Muscle of leg (tissue), 16 donors: ENCODE results near the gene AKAP5. TPM values are rescaled to one million over a fixed set of nuclear protein-coding genes. Genes with fewer than 3 reads are reported as not detected.

Experiments
- DNase-seq: peaks from one replicate; pipeline ENCODE4 v3.0.0; 2013
- H3K27ac ChIP-seq: one replicate; pipeline ENCODE4 v1.5.1; 2013; ENCODE audit warnings: mild to moderate bottlenecking, low read length, control low read depth
- H3K27me3 ChIP-seq: one replicate; pipeline ENCODE4 v1.6.1; 2013; ENCODE audit warnings: low read length; ENCODE audit not compliant: control insufficient read depth, insufficient read depth
- H3K36me3 ChIP-seq: one replicate; pipeline ENCODE4 v1.6.1; 2013; ENCODE audit warnings: low read length; ENCODE audit not compliant: control insufficient read depth, insufficient read depth
- H3K4me1 ChIP-seq: one replicate; pipeline ENCODE4 v1.6.1; 2013; ENCODE audit warnings: low read length; ENCODE audit not compliant: control insufficient read depth, insufficient read depth
- H3K4me3 ChIP-seq: one replicate; pipeline ENCODE4 v1.5.1; 2013; ENCODE audit warnings: low read length, control low read depth
- H3K9me3 ChIP-seq: replicated peaks from 2 replicates; pipeline ENCODE4 v1.6.1; 2013; ENCODE audit warnings: low read depth, low read length; ENCODE audit not compliant: control insufficient read depth
- WGBS: methylation state at CpG from one replicate; pipeline ENCODE4 v1.1.5; 2013; ENCODE audit warnings: missing lambda C conversion rate; ENCODE audit not compliant: insufficient coverage; 5-methylcytosine and 5-hydroxymethylcytosine counted together
- long read RNA-seq, 11 donors: transcript quantifications; one replicate each; lab custom pipeline, GENCODE V29; 2026
- polyA plus RNA-seq, 8 donors: library from polyadenylated mRNA; unstranded; fragments of 120-200 nt; gene quantifications; one replicate each; pipeline versions ENCODE4 v1.2.1 to v1.2.3, GENCODE V29; 2013; ENCODE audit warnings: inconsistent platforms in 1 of 8, low replicate concordance in 1 of 8; ENCODE audit not compliant: insufficient read length in 8 of 8, insufficient read depth in 1 of 8
- total RNA-seq: library from RNA; stranded (reverse); fragments of 120-200 nt; gene quantifications from one replicate; pipeline ENCODE4 v1.2.4, GENCODE V29; 2013

Gene AKAP5, protein sequence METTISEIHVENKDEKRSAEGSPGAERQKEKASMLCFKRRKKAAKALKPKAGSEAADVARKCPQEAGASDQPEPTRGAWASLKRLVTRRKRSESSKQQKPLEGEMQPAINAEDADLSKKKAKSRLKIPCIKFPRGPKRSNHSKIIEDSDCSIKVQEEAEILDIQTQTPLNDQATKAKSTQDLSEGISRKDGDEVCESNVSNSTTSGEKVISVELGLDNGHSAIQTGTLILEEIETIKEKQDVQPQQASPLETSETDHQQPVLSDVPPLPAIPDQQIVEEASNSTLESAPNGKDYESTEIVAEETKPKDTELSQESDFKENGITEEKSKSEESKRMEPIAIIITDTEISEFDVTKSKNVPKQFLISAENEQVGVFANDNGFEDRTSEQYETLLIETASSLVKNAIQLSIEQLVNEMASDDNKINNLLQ
- total RNA-seq: 0.27 TPM
- under 1 TPM; 0.22 to 0.64 (median 0.55) TPM for polyA plus RNA-seq
- long read RNA-seq, donor 1, partial matches to known transcripts: 0 of 1 reads
- long read RNA-seq, donor 1, other reads (novel, unspliced or antisense): 0 of 1 reads
- long read RNA-seq, donor 2: 0 reads
- long read RNA-seq, donor 3, partial matches to known transcripts: 0 of 1 reads
- long read RNA-seq, donor 3, other reads (novel, unspliced or antisense): 0 of 1 reads
- long read RNA-seq, donor 4: 0 reads
- long read RNA-seq, donor 5: 0 reads
- long read RNA-seq, donor 6, partial matches to known transcripts: 0 of 1 reads
- long read RNA-seq, donor 6, other reads (novel, unspliced or antisense): 0 of 1 reads
- long read RNA-seq, donor 7, partial matches to known transcripts: 0 of 1 reads
- long read RNA-seq, donor 7, other reads (novel, unspliced or antisense): 0 of 1 reads
- long read RNA-seq, donor 8: 0 reads
- long read RNA-seq, donor 9, partial matches to known transcripts: 0 of 2 reads
- long read RNA-seq, donor 9, other reads (novel, unspliced or antisense): 0 of 2 reads
- long read RNA-seq, donor 10: 0 reads
- long read RNA-seq, donor 11: 0 reads

GRCh38 chr14:64465191-64465822 is at the start of gene AKAP5:
Gene AKAP5 (plus strand): TSS chr14:64465499. CDS start chr14:64468395, 2,896 bp downstream.
- Histone ChIP-seq H3K4me3 (peak within 1 kb of the TSS; percentile 62), H3K36me3 (no peaks in the 10 kb centered on the region), H3K27ac (no peak within 1 kb of the TSS), H3K9me3 (no peaks in the 10 kb centered on the region), H3K4me1 (peaks cover 8% of the 10 kb centered on the region), H3K27me3 (peaks cover 5% of the 10 kb centered on the region)
- under 1% methylated on average over 63 of the region's 74 CpGs for WGBS
- peak; percentile 75 for DNase-seq

GRCh38 chr14:64416348-64416932 is 48.9 kb upstream of the AKAP5 start:
- Histone ChIP-seq H3K36me3 (peaks cover 51% of the 10 kb centered on the region), H3K27me3 (no peaks in the 10 kb centered on the region), H3K9me3 (no peaks in the 10 kb centered on the region), H3K4me3 (no peak overlapping the region), H3K27ac (no peak overlapping the region), H3K4me1 (no peaks in the 10 kb centered on the region)
- WGBS: no CpG with 5 or more reads among the region's 3 CpGs
- DNase-seq: no peak

GRCh38 chr14:64417055-64417770 is 48.1 kb upstream of the AKAP5 start:
- 100% methylated on average over 1 of the region's 5 CpGs for WGBS
- DNase-seq: no peak
- H3K27me3 ChIP-seq: no peaks in the 10 kb centered on the region
- H3K27ac ChIP-seq: no peak overlapping the region
- peaks cover 50% of the 10 kb centered on the region for H3K36me3 ChIP-seq
- no peaks in the 10 kb centered on the region for H3K9me3 ChIP-seq
- H3K4me1 ChIP-seq: no peaks in the 10 kb centered on the region
- H3K4me3 ChIP-seq: no peak overlapping the region

DNA sequence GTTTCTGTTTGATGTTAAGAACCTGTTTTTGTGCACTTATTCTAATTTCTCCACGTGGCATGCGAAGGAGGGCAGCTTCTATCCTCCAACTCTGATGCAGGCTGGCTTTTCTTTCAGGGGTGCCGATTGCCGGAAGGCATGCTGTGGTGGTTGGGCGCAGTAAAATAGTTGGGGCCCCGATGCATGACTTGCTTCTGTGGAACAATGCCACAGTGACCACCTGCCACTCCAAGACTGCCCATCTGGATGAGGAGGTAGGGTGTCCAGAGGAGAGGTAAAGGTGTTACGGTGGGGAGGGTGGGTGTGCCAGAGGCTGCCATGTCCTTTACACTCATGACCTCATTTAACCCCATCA is 47.6 kb upstream of the AKAP5 start:
- WGBS: 90% methylated on average over 2 of the region's 7 CpGs

DNA sequence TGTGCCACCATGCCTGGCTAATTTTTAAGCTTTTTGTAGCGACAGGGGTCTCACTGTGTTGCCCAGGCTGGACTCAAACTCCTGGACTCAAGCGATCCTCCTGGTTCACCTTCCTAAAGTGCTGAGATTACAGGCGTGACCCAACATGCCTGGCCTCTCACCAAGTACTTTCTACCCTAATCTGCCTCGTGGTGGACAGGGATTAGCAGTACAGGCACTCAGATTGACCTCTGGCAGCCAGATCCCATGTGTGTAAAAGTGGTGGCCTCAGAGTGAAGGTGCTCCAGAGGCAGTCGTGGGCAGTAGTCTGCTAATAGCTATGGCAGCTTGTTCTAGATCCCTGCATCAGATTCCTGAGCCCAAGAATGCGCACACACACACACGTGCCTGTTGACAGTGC is 46.3 kb upstream of the AKAP5 start:
- Histone ChIP-seq H3K4me1 (no peaks in the 10 kb centered on the region), H3K36me3 (peaks cover 48% of the 10 kb centered on the region), H3K27ac (no peak overlapping the region), H3K4me3 (no peak overlapping the region), H3K27me3 (no peaks in the 10 kb centered on the region), H3K9me3 (no peaks in the 10 kb centered on the region)
- 90% methylated on average over 4 of the region's 7 CpGs for WGBS
- DNase-seq: no peak

More for the DNA sequence above, 47.6 kb upstream of the AKAP5 start:
- Histone ChIP-seq H3K27ac (no peak overlapping the region), H3K4me1 (no peaks in the 10 kb centered on the region), H3K9me3 (no peaks in the 10 kb centered on the region), H3K4me3 (no peak overlapping the region), H3K27me3 (no peaks in the 10 kb centered on the region), H3K36me3 (peaks cover 52% of the 10 kb centered on the region)
- DNase-seq: no peak

DNA sequence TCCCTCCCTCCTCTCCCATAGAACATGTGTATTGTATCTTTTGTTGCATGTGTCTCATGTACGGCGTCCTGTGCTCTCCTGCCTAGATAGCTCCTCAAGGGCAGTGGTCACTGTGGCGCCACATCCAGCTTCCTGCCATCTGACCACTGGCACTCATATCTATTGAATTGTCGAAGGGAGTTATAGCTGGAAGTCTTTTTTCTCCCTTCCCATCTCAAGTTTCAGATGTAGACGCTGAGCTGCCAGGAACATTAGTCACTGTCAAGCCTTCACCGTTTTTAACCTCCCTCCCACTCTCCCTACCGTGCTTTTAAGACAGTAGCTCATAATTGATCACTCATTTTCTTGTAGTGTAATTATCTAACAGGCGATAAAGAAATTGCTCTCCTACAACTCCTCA is 44.1 kb upstream of the AKAP5 start:
- H3K27ac ChIP-seq: no peak overlapping the region
- no peak overlapping the region for H3K4me3 ChIP-seq
- no peaks in the 10 kb centered on the region for H3K4me1 ChIP-seq
- no peaks in the 10 kb centered on the region for H3K27me3 ChIP-seq
- no peak for DNase-seq
- WGBS: no CpG with 5 or more reads among the region's 8 CpGs
- peaks cover 46% of the 10 kb centered on the region for H3K36me3 ChIP-seq
- no peaks in the 10 kb centered on the region for H3K9me3 ChIP-seq

GRCh38 chr14:64422005-64422404 is 43.3 kb upstream of the AKAP5 start:
- Histone ChIP-seq H3K9me3 (no peaks in the 10 kb centered on the region), H3K4me3 (no peak overlapping the region), H3K27ac (no peak overlapping the region), H3K27me3 (no peaks in the 10 kb centered on the region), H3K4me1 (no peaks in the 10 kb centered on the region), H3K36me3 (peaks cover 46% of the 10 kb centered on the region)
- no CpG with 5 or more reads among the region's 1 CpG for WGBS
- DNase-seq: no peak

DNA sequence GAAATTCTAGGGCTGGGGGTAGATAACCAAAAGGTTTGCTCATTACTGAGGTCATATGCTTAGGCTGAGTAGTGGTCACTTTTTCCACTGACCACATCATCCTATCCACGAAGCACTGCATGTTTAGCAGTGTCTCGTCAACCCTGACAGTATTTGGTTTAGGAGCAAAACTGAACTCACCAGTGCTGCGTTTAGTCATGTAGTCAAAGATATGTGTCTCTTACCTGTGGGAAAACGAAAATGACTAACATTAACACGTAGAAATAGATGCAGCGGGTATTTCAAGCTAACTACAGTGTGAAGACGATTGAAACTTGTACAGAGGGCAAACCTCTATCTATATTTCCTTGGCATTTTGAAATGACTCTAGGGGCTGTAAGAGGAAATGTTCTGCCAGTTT is 42.5 kb upstream of the AKAP5 start:
- no peak overlapping the region for H3K27ac ChIP-seq
- no peak overlapping the region for H3K4me3 ChIP-seq
- no peaks in the 10 kb centered on the region for H3K4me1 ChIP-seq
- no peaks in the 10 kb centered on the region for H3K27me3 ChIP-seq
- DNase-seq: no peak
- 95% methylated on average over 3 of the region's 7 CpGs for WGBS
- peaks cover 47% of the 10 kb centered on the region for H3K36me3 ChIP-seq
- no peaks in the 10 kb centered on the region for H3K9me3 ChIP-seq

DNA sequence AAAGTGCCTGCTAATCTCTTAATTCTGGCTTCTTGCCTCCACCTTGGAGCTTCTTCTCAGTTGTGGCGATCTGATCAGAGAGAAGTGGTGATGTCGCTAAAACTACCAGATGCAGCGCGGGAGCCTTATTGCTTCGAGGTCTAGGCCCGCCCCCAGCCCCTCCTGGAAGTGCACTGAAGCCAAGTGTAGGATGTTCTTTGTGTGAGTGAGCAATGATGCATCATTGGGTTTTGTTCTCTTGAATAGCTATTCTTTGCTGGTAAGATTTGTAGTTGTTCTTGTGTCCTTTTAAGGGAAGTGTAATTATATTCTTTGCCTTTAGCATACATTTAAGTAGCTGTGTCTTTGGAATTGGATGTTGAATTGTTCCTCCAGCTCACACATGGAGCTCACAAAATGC is 41.3 kb upstream of the AKAP5 start:
- DNase-seq: no peak
- no peaks in the 10 kb centered on the region for H3K27me3 ChIP-seq
- 53% methylated on average over 5 of the region's 6 CpGs for WGBS
- H3K4me1 ChIP-seq: no peaks in the 10 kb centered on the region
- H3K36me3 ChIP-seq: peaks cover 49% of the 10 kb centered on the region
- no peak overlapping the region for H3K27ac ChIP-seq
- no peaks in the 10 kb centered on the region for H3K9me3 ChIP-seq
- no peak overlapping the region for H3K4me3 ChIP-seq
